Caco-2 (cell line): ENCODE data around the gene DEPDC5. TPM values are rescaled to one million over a fixed set of nuclear protein-coding genes. Genes with fewer than 3 reads are reported as not detected.
"Not testable (repeated sequence)": the region's sequence is repeated elsewhere in the genome, so short reads cannot be mapped to it uniquely, and the experiment has no call there.

Experiments used
- BruUV-seq: library from RNA; stranded (reverse); fragments of 400-500 nt; replicated peaks from 2 replicates; lab custom pipeline; 2021; lab: Mats Ljungman, UMichigan
- CTCF ChIA-PET: fragments of 300-600 bp; sonication (Branson Sonifier 250); formaldehyde crosslinking; loops from one replicate; lab custom pipeline; 2022; ENCODE audit warnings: antibody characterized with exemption; lab: Charles Lee
- POLR2A ChIA-PET: fragments of 300-600 bp; sonication (Branson Sonifier 250); formaldehyde crosslinking; loops from one replicate; lab custom pipeline; 2022; ENCODE audit warnings: antibody characterized with exemption; lab: Charles Lee
- DNase-seq, 2 experiments: peaks; one replicate each; pipeline versions ENCODE4 v3.0.0 to v3.0.0-alpha.2; 2020 to 2022
- H3K27me3 ChIP-seq: replicated peaks from 2 replicates; pipeline ENCODE4 v1.6.0; 2011; ENCODE audit warnings: low read length; ENCODE audit not compliant: control insufficient read depth, insufficient read depth
- H3K36me3 ChIP-seq: 2 replicates; pipeline ENCODE4 v1.5.1; 2011; ENCODE audit warnings: low read length; ENCODE audit not compliant: control insufficient read depth, insufficient read depth
- H3K4me1 ChIP-seq: fragments of 250-450 bp; sonication (Bioruptor Pico); 2 replicates; pipeline ENCODE4 v1.5.1; 2020; ENCODE audit warnings: mild to moderate bottlenecking
- H3K4me3 ChIP-seq: 2 replicates; pipeline ENCODE4 v1.5.1; 2011; ENCODE audit warnings: low read depth, mild to moderate bottlenecking, control low read depth, low read length
- H3K9me3 ChIP-seq: fragments of 250-450 bp; sonication (Bioruptor Pico); 2 replicates; pipeline ENCODE4 v1.5.1; 2020; ENCODE audit warnings: mild to moderate bottlenecking, moderate library complexity
- H3K27ac Mint-ChIP-seq: one replicate; pipeline ENCODE4 v1.8.0; 2022; ENCODE audit warnings: mixed read lengths; ENCODE audit not compliant: unreplicated experiment
- H3K27me3 Mint-ChIP-seq: one replicate; pipeline ENCODE4 v1.8.0; 2022; ENCODE audit warnings: mixed read lengths; ENCODE audit not compliant: insufficient read depth, unreplicated experiment
- H3K36me3 Mint-ChIP-seq: one replicate; pipeline ENCODE4 v1.8.0; 2022; ENCODE audit warnings: mild to moderate bottlenecking, mixed read lengths; ENCODE audit not compliant: insufficient read depth, unreplicated experiment
- H3K4me1 Mint-ChIP-seq: one replicate; pipeline ENCODE4 v1.8.0; 2022; ENCODE audit warnings: low read depth, mixed read lengths; ENCODE audit not compliant: unreplicated experiment
- H3K4me3 Mint-ChIP-seq: one replicate; pipeline ENCODE4 v1.8.0; 2022; ENCODE audit warnings: mild to moderate bottlenecking, moderate library complexity, mixed read lengths; ENCODE audit not compliant: unreplicated experiment
- H3K9me3 Mint-ChIP-seq: one replicate; pipeline ENCODE4 v1.8.0; 2022; ENCODE audit warnings: mixed read lengths; ENCODE audit not compliant: unreplicated experiment
- CTCF ChIP-seq, 2 experiments: fragments of 200-600 bp in 1 of 2; IDR thresholded peaks; 1 replicate in 1 of 2; 2 replicates in 1 of 2; pipeline versions ENCODE4 v1.5.1 to v1.8.0; 2011 to 2022; ENCODE audit warnings: antibody characterized with exemption in 1 of 2, control low read depth in 1 of 2, inconsistent platforms in 1 of 2, low read depth in 1 of 2, low read length in 1 of 2, mild to moderate bottlenecking in 1 of 2, moderate library complexity in 1 of 2; ENCODE audit not compliant: insufficient read depth in 1 of 2, severe bottlenecking in 1 of 2, unreplicated experiment in 1 of 2
- intact Hi-C: fragments of 100-400 bp; cut with micrococcal nuclease; formaldehyde crosslinking; loops from one replicate; pipeline ENCODE4 v1.10.0; 2022; ENCODE audit not compliant: unreplicated experiment
- total RNA-seq: library from RNA; stranded (reverse); gene quantifications from 2 replicates; pipeline ENCODE4 v1.2.3, GENCODE V29; 2022

Gene DEPDC5
- total RNA-seq, 1 experiment from 2014 or later = 19.4 TPM

- Mint-ChIP-seq H3K36me3 (peaks cover 31% of the 10 kb centered on the region), H3K9me3 (no peaks in the 10 kb centered on the region), H3K27ac (no peak overlapping the region), H3K4me1 (no peaks in the 10 kb centered on the region), H3K4me3 (no peak overlapping the region), H3K27me3 (no peaks in the 10 kb centered on the region)
- intact Hi-C loops = no loop called here
- H3K36me3 ChIP-seq = peaks cover 1% of the 10 kb centered on the region
- H3K4me1 ChIP-seq = no peaks in the 10 kb centered on the region
- H3K4me3 ChIP-seq = no peak overlapping the region
- BruUV-seq = no TSS peak
- DNase-seq = no peak
- POLR2A ChIA-PET = no interaction called here
- TF ChIP-seq CTCF (IDR thresholded peaks at IDR 0.05; ENCODE audit: insufficient read depth in 1 of 2, low read depth in 1 of 2, low read length in 1 of 2, severe bottlenecking in 1 of 2, unreplicated experiment in 1 of 2) = no peak
- CTCF ChIA-PET = no interaction called here
- H3K27me3 ChIP-seq = no peaks in the 10 kb centered on the region
- H3K9me3 ChIP-seq = no peaks in the 10 kb centered on the region
Measured at GRCh38 chr22:31806751-31807150, 52.9 kb downstream of the DEPDC5 start.

DNA sequence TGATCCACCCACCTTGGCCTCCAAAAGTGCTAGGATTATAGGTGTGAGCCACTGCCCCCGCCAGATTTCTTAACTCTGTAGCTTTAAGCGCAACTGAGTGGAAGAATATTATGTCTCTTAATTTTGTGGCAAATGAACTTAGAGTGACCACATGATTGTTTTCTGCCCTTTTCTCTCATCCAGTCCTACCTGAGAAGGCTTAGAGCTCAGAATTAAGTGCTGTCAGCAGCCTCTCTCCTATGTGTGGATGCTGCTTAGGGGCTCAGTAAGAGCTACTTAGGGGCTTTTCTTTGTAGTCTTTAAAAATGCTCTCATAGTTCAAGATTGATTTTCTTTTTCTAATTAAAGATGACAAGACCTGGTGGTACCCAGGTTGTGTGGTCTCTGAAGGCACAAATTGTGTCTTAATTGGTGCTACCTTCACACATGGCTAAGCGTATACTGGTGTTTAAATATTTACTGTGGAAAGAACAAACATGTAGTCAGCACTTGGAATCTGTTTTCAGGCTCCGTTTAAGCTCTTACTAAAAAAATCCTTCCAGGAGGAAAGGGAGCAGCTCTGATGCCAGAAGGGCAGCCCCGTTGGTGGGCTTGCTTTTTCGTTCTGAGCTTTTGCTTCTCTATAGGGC, 59.3 kb downstream of the DEPDC5 start:
- Histone ChIP-seq H3K4me3 (no peak overlapping the region), H3K9me3 (no peaks in the 10 kb centered on the region), H3K36me3 (no peaks in the 10 kb centered on the region; the same call in none of the 2 replicates), H3K4me1 (peaks cover 4% of the 10 kb centered on the region; the same call in 1 of the 2 replicates), H3K27me3 (no peaks in the 10 kb centered on the region)
- TF ChIP-seq CTCF (IDR thresholded peaks at IDR 0.05; ENCODE audit: insufficient read depth in 1 of 2, low read depth in 1 of 2, low read length in 1 of 2, severe bottlenecking in 1 of 2, unreplicated experiment in 1 of 2) = no peak
- Mint-ChIP-seq H3K9me3 (no peaks in the 10 kb centered on the region), H3K4me3 (no peak overlapping the region), H3K36me3 (peaks cover 45% of the 10 kb centered on the region), H3K27me3 (no peaks in the 10 kb centered on the region), H3K27ac (no peak overlapping the region), H3K4me1 (no peaks in the 10 kb centered on the region)
- ChIA-PET POLR2A (interaction anchor here (0.6 kb wide), 2 partner anchors 59 to 135 kb away, joined by 3 read pairs; partner anchors contain the start of gene DEPDC5), CTCF (no interaction called here)
- intact Hi-C loops = no loop called here
- DNase-seq = no peak
- no TSS peak for BruUV-seq

- H3K27ac Mint-ChIP-seq, H3K4me3 Mint-ChIP-seq, BruUV-seq, H3K4me1 Mint-ChIP-seq, DNase-seq, H3K4me1 ChIP-seq, intact Hi-C loops, H3K27me3 Mint-ChIP-seq, POLR2A ChIA-PET, H3K9me3 Mint-ChIP-seq, H3K4me3 ChIP-seq, H3K27me3 ChIP-seq, H3K9me3 ChIP-seq, H3K36me3 ChIP-seq, CTCF ChIA-PET: not testable (repeated sequence)
- H3K36me3 Mint-ChIP-seq = peaks cover 45% of the 10 kb centered on the region
Measured at GRCh38 chr22:31813898-31814297, 60.1 kb downstream of the DEPDC5 start.
